ENCODE data around the gene USP35. TPM values are rescaled to one million over a fixed set of nuclear protein-coding genes. Genes with fewer than 3 reads are reported as not detected.
A peak's percentile ranks its signal among the peaks of the same experiment; 100 is the strongest.
"Not testable (repeated sequence)": the region's sequence is repeated elsewhere in the genome, so short reads cannot be mapped to it uniquely, and the experiment has no call there.

USP35 gene
- polyA plus RNA-seq, 3 donors = 3.3 to 6.6 (median 6.3) TPM

DNA sequence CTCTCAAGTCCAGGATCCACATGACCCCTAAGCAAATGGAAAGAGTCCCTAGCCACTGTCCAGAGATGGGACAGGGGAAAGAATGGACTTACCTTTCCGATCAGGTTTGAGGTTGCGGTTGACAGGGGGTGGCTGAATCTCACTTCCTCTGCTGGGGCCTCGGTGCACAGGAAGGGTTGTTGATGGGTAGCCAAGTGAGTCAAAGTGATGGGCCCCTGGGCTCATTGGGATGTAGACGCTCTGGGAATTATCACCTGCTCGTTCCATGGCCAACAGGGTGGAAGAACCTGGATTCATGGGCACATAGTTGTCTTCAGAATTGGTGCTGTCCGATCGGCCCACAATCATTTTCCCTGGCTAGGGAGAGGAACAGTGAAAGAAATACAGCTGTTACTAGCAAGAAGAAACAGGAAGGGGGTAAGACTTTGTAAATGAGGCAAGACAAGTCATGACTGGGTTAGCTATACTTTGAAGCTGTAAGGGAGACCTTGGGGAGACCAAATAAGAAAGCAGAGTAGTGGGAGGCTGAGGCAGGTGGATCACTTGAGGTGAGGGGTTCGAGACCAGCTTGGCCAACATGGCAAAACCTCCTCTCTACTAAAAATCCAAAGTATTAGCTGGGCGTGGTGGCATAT lies 34.7 kb downstream of the USP35 start:
- no peak overlapping the region for H3K27ac ChIP-seq (ENCODE audit: low read depth, low read length)

GRCh38 chr11:78224506-78224905 lies 35.8 kb downstream of the USP35 start:
- no peak overlapping the region for H3K27ac ChIP-seq (ENCODE audit: low read depth, low read length)
- 86 to 91% (median 87%) methylated on average over 4 of the region's 4 CpGs for WGBS, 3 donors

More for the DNA sequence above, 34.7 kb downstream of the USP35 start:
- WGBS, 3 donors = 83 to 93% (median 85%) methylated on average over 9 of the region's 9 CpGs

GRCh38 chr11:78224906-78225420 lies 36.2 kb downstream of the USP35 start:
- H3K27ac ChIP-seq (ENCODE audit: low read depth, low read length) = no peak overlapping the region
- 92 to 95% (median 94%) methylated on average over 7 of the region's 7 CpGs for WGBS, 3 donors

DNA sequence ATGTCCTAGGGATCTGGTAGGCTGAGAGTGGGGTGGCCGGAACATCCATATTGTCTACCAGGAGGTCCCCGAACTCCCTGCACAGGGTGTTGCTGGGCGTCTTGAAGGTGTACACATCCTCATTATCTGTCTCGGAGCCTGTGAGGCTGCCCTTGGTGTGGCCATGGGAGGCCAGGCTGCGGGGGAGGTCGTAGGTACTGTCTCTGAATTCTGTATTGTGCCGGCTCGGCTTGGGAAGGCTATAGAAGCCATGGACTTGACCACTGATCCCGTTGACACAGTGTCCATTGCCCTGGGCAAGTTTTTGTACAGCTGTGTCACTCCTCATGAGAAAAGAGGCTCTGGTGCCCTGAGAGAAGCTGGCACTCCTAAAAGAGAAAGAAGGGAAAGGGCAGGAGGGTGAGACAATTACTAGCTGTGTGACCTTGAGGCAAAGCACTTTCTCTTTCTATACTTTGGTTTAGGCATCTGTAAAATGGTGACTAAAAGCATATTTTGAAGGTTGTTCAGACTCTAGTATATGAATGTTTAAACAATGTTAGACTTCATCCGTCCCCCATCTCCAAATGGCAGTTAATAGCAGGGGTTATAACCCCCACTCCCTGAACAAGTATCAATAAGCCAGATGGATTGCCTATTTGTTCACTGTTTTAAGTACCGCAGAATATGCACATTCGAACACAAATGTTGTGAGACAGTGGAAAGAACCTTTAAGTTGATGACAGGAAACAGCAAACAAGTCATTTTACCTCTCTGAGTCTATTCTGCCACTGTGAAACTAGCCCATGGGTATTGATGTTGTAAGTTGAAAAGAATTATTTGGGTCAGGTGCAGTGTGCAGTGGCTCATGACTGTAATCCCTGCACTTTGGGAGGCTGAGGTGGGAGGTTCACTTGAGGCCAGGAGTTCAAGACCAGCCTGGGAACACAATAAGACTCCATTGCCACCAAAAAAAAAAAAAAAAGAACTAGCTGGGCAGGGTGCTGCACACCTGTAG lies 38.3 kb downstream of the USP35 start:
- no peak overlapping the region for H3K27ac ChIP-seq (ENCODE audit: low read depth, low read length)
- WGBS, 3 donors = 87 to 94% (median 90%) methylated on average over 12 of the region's 12 CpGs

GRCh38 chr11:78227921-78228320 lies 39.2 kb downstream of the USP35 start:
- no peak overlapping the region for H3K27ac ChIP-seq (ENCODE audit: low read depth, low read length)
- 91 to 95% (median 91%) methylated on average over 4 of the region's 4 CpGs for WGBS, 3 donors

- 94 to 100% (median 97%) methylated on average over 3 of the region's 3 CpGs for WGBS, 3 donors
- H3K27ac ChIP-seq (ENCODE audit: low read depth, low read length) = no peak overlapping the region
Observed at GRCh38 chr11:78228467-78228866, 39.7 kb downstream of the USP35 start.

- 85 to 97% (median 95%) methylated on average over 2 of the region's 2 CpGs for WGBS, 3 donors
Observed at GRCh38 chr11:78229106-78229505, 40.4 kb downstream of the USP35 start.

GRCh38 chr11:78230161-78230877 lies 41.6 kb downstream of the USP35 start:
- H3K27ac ChIP-seq (ENCODE audit: low read depth, low read length) = no peak overlapping the region
- 72 to 91% (median 79%) methylated on average over 7 of the region's 7 CpGs for WGBS, 3 donors

More at GRCh38 chr11:78229106-78229505, 40.4 kb downstream of the USP35 start:
- H3K27ac ChIP-seq (ENCODE audit: low read depth, low read length) = no peak overlapping the region

DNA sequence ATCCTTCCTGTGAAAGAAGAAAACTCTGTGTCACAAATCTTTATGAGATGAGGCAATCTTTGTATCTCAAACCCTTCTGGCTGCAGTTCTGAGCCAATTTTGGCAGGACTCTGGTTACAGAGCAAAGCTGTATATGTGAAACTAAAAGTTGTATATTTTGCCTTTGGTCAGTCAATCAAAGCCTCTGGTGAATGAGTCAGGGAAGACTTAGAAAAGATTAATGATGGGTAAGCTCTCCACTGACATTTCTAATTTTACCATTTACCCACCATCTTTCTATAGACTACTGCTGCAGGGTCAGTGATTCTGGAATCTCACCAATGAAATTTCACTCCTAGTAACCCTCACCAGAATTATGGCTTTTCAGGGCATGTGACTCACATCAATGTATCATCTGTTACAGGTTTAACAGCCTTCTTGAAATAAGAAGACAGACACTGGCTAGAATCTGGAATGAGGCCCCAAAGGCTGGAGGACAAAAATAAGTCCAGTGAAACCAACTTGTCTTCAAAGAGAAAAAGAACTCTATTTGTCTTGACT lies 43.3 kb downstream of the USP35 start:
- peak overlapping the region; percentile 17 for H3K27ac ChIP-seq (ENCODE audit: low read depth, low read length)

- H3K27ac ChIP-seq (ENCODE audit: low read depth, low read length) = not testable (repeated sequence)
- WGBS, 3 donors = 95 to 99% (median 96%) methylated on average over 6 of the region's 6 CpGs
Observed at GRCh38 chr11:78233046-78233445, 44.3 kb downstream of the USP35 start.

- H3K27ac ChIP-seq (ENCODE audit: low read depth, low read length) = no peak overlapping the region
- WGBS, 3 donors = 82 to 91% (median 88%) methylated on average over 5 of the region's 5 CpGs
Observed at GRCh38 chr11:78234006-78234405, 45.3 kb downstream of the USP35 start.

- no peak overlapping the region for H3K27ac ChIP-seq (ENCODE audit: low read depth, low read length)
Observed at GRCh38 chr11:78237293-78238046, 48.8 kb downstream of the USP35 start.

- no peak overlapping the region for H3K27ac ChIP-seq (ENCODE audit: low read depth, low read length)
- WGBS, 3 donors = 91 to 98% (median 94%) methylated on average over 1 of the region's 1 CpG
Observed at GRCh38 chr11:78239781-78240180, 51.1 kb downstream of the USP35 start.

DNA sequence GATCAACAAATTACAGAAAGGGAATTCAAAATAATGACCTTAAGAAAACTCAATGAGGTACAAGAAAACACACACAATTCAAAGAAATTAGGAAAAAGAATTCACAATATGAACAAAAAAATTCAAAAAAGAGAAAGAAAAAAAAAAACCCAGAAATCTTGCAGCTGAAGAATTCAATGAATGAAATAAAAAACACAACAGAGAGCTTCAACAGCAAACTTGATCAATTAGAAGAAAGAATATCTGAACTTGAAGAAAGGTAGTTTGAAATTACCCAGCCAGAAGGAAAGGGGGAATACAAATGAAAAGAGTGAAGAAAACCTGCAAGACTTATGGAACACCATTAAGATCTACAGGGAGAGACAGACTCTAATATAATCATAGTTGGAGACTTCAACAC lies 52.8 kb downstream of the USP35 start:
- no peak overlapping the region for H3K27ac ChIP-seq (ENCODE audit: low read depth, low read length)

GRCh38 chr11:78244080-78244479 lies 55.4 kb downstream of the USP35 start:
- 59 to 91% (median 64%) methylated on average over 2 of the region's 2 CpGs for WGBS, 3 donors
- H3K27ac ChIP-seq (ENCODE audit: low read depth, low read length) = no peak overlapping the region

DNA sequence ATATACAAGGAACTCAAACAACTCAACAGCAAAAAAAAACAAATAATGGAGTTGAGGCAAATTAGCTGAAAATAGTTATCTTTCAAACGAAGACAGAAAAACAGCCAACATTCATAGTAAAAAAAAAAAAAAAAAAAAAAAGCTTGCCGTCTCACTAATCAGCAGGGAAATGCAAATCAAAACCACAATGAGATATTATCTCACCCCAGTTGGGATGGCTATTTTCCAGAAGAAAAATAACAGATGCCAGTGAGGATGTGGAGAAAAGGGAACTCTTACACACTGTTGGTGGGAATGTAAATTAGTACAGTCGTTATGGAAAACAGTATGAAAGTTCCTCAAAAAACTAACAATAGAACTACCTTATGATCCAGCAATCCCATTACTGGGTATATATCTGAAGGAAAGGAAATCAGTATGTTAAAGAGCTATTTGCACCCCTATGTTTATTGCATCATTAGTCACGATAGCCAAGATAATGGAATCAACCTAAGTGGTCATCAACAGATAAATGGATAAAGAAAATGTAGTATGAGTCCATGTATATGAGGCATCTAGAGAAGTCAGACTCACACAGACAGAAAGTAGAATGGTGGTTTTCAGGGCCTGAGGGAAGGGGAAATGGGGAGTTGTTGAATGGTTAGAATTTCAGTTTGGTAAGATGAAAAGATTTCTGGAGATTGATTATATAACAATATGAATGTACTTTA lies 56.0 kb downstream of the USP35 start:
- 22 to 76% (median 29%) methylated on average over 4 of the region's 4 CpGs for WGBS, 3 donors
- no peak overlapping the region for H3K27ac ChIP-seq (ENCODE audit: low read depth, low read length)

GRCh38 chr11:78248191-78248590 lies 59.5 kb downstream of the USP35 start:
- H3K27ac ChIP-seq (ENCODE audit: low read depth, low read length) = no peak overlapping the region
- 94 to 95% (median 95%) methylated on average over 3 of the region's 3 CpGs for WGBS, 3 donors

All from adipose tissue (tissue), 3 donors.